NCI-H460 (cell line): ENCODE results near the gene PARD3. TPM values are rescaled to one million over a fixed set of nuclear protein-coding genes. Genes with fewer than 3 reads are reported as not detected.
"Not testable (repeated sequence)": the region's sequence is repeated elsewhere in the genome, so short reads cannot be mapped to it uniquely, and the experiment has no call there.

Source experiments
- DNase-seq: peaks from one replicate; pipeline ENCODE4 v3.0.0-alpha.2; 2016; ENCODE audit warnings: low read depth; ENCODE audit errors: extremely low read depth
- total RNA-seq: library from RNA; depleted of rRNA; stranded (reverse); fragments of >200 nt; shearing (Covaris generic); gene quantifications from 2 replicates; pipeline ENCODE4 v1.2.3, GENCODE V29; 2014

Gene PARD3
- total RNA-seq, 1 experiment from 2014 or later: 75.1 TPM

DNA sequence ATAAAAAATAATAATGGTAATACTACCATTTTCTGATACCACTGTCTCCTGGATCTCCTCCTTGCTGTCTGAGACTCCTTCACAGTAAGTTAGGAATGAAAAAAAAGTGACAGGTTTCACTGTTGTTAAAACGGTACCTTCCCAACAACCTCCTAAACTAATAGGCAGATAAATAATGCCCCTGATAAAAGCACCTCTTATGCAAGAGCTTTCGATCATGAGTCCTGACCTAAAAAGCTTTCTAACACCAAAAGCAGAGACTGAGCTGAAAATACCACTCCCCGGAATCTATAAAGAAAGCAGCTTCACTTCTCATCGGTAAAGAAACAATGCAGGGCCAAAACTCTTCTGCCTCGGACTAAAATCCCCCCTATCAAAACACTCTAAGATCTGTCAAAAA is 14.5 kb downstream of the PARD3 start:
- no peak for DNase-seq

DNA sequence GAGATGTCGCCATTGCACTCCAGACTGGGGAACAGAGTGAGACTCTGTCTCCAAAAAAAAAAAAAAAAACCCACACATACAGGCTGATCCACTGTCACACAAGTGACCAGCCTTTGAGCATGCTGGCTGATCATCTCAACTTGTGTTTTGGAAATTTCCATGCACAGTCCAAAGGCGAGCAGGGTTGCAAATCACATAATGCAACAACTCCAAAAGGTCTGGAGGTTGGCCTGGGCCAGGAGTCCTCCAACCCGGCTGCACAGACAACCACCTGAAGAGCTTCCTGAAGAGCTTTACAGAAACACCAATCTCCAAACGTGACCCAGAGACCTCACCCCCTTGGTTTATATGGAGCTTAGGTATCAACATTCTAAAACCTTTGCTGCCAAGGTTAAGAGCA is 16.4 kb downstream of the PARD3 start:
- no peak for DNase-seq

DNA sequence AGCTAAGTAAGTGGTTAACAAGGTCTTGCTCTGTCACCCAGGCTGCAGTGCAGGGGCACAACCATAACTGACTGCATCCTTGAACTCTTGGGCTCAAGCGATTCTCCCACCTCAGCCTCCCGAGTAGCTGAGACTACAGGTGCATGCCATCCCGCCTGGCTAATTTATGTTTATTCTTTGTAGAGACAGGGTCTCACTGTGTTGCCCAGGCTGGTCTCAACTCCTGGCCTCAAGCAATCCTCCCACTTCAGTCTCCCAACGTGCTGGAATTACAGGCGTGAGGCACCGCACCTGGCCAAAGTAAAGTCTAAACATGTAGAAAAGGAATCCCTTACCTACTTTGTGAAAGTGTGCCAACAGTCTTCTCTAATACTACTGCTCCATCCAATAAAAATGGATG is 17.9 kb downstream of the PARD3 start:
- no peak for DNase-seq

DNA sequence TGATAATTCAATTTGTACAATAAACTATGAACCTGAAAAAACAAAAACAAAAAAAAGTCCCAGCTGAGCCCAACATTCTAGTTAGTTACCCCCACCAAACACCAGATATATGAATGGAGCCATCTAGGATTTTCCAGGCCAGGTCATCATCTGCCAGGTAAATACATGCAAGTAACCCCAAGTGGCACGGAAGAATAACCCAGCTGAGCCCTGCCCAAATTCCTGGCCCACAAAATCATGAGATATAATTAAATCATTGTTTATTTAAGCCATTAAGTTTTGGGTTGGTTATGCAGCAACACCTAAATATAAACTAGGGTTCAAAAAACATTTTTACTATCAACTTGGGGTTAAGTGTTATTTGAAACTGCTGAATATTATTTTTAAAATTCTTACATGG is 19.0 kb downstream of the PARD3 start:
- no peak for DNase-seq

DNA sequence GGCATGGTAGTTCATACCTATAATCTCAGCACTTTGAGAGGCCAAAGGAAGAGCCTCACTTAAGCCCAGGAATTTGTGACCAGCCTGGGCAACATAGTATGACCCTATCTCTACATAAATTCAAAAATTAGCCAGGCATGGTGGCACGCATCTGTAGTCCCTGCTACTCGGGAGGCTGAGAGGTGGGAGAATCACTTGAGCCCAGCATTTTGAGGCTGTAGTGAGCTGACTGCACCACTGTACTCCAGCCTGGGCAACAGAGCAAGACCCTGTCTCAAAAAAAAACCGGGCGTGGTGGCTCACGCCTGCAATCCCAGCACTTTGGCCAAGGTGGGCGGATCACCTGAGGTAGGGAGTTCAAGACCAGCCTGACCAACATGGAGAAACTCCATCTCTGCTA is 19.8 kb downstream of the PARD3 start:
- DNase-seq: no peak

DNA sequence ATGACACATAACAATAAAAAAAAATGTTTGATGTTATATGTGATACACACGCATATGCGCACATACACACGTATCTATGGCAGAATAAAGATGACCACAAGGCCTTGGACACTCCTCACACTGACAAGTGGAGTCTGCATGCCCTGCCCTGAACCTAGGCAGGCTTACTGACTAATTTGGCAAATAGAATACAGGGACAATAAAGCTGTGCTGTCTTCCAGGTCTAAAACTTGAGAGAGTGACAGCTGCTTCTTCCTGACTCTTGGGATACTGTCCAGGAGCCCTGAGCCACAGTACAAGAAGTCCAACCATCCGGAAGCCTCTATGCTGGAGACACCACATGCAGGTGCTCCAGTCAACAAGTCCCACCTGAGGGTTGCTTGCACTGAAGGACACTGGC is 20.3 kb downstream of the PARD3 start:
- no peak for DNase-seq

DNA sequence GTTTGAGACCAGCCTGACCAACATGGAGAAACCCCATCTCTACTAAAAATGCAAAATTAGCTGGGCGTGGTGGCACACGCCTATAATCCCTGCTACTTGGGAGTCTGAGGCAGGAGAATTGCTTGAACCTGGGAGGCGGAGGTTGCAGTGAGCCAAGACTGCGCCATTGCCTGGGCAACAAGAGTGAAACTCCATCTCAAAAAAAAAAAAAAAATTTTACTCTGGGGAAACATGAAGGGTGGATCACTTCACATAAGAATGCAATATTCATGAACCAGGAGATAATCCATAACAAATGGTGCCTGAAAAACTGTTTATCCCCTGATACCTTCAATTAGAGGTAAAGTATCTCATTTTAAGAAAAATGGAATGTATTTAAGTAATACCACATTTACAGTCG is 21.5 kb downstream of the PARD3 start:
- not testable (repeated sequence) for DNase-seq

DNA sequence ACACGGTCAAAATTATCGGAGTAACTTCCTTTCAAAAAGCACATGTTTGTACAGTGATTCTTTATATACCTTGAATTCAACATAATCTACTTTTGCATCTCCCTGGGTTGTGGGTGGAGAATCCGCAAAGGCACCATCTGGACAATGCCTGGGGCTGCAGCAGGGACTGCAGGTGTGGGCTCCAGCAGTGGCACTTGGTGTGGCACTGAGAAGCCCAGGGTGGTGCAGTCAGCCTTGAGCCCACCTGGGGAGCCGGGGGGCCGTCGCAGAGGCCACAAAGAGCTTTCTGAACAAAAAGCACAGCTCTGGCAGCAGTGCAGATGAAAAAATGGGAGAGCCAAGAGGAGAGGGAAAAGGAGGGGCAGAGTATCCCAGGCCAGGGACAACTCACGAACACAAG is 22.2 kb downstream of the PARD3 start:
- no peak for DNase-seq

DNA sequence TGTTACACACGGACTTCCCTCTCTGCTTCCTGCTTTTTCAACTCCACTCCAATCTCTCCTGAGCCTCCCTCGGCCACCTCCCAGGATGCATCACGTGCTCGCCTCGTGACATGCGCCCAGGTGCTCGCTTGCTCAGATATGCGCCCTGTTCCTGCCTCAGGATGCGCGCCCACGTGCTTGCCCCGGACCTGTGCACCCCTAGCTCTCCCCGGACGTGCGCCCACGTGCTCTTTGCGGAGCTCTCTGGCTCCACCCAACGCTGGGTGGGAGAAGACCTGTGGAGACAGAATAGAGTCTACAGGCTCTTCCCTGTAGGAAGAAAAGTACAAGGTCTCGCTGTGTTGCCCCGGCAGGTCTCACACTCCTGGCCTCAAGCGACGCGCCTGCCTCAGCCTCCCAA is 23.1 kb downstream of the PARD3 start:
- no peak for DNase-seq

DNA sequence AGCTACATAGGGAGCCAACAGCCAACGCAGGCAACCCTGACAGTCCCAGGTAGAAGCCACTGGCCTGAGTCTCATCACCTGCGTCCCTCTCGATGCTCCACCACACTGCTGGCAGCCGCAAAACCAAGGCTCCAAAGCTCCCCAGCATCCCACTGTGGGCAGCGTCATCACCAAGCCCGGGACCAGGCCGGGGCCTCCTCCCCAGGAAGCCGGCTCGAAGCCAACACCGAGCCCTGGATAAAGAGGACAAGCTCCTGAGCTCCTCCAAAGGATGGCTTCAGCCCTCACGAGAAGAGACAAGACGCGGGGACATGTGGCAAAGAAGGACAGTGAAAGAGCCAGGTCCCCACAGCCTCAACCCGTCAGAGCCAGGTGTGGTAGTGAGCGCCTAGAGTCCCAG is 23.9 kb downstream of the PARD3 start:
- no peak for DNase-seq

DNA sequence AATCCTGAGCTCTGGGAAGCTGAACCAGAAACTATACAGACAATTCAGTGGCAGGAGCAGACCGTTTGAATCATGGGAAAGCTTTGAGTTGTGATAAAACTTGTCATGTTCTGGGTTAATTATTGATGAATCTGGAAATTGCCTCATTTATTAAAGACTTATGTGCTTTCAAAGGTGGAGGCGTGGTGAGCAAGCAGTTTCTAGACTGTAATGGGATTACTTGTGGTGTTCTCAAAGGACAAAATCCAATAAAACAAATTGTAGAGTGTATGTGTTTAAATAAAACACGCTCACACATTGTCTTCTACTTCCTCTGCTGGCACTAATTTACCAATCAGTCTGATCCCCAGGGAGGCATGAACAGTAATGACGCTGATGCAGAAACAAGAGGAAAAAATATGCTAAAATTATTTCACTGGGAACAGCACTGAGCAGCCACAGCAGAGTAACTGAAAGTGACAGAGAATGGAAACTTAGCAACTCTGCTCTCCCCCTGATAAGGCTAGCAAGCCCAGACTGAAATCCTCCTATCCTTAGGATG is 25.1 kb downstream of the PARD3 start:
- DNase-seq: no peak

DNA sequence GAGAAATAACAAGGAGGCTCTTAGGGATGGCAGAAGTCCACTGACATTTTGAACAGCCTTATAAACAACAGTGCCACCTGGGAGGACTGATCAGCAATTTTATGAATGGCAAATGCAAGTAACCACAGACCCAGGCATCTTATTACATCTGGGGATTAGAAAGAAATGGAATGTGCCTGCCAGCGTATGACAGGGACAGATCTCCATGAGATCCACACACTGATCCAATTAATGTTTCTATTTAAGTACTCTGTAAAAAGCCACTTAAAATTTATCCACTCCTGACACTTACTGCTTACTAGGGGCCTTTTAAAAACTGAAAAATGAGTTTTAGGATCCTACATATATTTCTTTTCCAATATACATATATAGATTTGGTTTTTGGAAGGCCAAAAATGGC is 28.6 kb downstream of the PARD3 start:
- DNase-seq: no peak

DNA sequence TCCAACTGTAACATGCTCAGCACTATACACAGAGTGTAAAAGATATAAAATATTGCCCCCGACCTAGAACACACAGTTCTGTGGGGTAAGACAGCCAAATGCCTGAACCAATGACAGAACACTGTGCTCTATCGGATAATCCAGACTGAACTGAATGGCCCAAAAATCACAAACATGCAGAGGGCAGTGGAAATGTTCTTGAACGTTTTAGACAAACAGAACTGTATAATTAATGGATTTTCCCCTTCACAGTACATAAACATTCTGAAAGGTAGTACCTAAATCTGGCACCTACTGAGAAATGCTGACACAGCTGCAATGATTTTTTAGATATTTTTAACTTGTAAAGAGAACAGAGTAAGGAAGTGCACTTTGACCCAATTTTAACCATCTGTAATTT is 33.4 kb downstream of the PARD3 start:
- DNase-seq: no peak

DNA sequence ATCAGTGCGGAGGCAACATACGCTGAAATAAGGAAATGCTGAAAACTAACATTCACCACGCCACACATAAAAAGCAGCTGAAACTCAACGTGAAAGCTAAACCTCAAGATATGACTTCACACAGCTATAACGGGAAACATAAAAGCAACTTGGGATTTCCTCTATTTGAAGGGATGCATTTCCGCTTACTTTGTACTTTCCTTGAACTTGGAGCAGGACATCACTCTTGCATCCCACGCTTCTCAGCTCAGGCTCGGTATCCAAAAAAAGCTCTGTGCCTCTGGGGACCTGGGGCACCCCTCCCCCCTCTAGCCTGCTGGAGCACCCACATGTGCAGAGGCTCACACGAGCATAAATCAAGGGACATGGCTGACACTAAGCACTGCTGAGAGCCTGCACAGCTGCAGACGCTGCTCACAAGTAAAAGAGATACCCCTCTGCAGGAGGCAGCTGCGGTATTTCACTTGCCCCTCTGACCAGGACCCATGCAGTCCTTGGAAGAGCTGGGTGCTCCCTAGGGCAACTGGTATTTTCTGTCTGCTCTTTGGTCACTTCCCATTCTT is 34.2 kb downstream of the PARD3 start:
- DNase-seq: no peak

DNA sequence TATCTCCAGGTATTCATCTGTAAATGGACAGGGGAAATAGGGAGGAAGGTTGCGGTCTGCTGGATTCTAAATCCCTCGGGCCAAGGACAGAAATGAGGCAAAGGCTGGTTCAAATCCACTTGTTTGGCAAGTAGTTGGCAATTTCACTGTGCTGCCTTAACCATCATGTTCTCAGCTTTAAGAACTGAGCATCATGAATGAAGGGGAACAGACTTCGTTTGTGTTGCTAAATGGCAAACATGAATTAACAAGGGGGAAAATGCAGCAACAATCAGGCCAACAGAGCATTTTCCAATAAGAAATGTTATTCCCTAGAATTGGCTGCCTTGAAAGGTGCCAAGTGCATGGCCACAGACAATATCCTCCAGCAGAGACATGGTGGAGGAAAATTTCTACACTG is 36.9 kb downstream of the PARD3 start:
- DNase-seq: no peak

DNA sequence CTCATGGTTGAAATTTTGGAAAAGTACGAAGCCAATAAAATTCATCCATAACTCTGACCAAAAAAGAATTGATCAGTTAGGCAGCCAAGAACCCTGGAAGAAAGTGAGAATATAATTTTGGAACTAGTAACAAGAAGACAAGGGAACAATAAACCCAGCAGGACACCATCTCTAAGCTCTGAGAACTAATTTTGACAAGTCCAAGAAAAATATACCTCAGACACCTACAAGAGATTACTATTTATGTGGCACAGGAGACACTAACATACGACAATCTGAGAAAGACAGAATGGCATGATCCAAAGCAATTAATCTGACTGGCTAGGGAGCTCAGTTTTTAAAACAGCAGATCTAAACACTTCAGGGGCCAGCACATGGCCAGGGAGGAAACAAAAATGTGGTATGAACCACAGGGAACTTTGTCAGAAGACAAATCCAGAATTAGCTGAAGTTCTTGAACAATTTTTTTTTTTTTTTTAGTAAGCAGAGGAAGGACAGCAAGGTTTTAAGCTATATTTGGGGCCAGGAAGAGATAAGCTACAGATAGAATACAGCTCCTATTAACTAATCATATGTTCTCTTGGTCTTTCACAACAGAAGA is 38.9 kb downstream of the PARD3 start:
- no peak for DNase-seq

DNA sequence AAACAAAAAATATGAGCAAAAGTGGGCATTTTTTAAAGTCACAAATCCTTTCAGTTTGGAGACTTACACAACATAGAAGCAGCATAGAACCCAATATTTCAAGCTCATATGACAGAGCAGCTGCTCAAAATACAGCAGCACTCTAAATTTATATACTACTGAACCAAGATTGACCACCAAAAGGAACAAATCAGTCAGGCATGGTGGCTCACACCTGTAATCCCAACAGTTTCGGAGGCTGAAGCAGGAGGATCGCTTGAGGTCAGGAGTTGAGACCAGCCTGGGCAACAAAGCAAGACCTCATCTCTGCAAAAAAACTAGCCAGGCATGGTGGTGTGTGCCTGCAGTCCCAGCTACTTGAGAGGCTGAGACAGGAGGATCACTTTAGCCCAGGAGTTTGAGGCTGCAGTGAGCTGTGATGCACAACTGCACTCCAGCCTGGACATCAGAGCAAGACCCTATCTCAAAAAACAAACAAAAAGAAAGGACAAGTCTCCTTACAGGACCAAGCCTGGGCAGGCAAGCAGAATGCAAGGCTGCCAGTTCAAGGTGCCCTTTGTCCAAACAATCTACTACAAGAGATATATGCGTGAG is 40.0 kb downstream of the PARD3 start:
- DNase-seq: no peak

DNA sequence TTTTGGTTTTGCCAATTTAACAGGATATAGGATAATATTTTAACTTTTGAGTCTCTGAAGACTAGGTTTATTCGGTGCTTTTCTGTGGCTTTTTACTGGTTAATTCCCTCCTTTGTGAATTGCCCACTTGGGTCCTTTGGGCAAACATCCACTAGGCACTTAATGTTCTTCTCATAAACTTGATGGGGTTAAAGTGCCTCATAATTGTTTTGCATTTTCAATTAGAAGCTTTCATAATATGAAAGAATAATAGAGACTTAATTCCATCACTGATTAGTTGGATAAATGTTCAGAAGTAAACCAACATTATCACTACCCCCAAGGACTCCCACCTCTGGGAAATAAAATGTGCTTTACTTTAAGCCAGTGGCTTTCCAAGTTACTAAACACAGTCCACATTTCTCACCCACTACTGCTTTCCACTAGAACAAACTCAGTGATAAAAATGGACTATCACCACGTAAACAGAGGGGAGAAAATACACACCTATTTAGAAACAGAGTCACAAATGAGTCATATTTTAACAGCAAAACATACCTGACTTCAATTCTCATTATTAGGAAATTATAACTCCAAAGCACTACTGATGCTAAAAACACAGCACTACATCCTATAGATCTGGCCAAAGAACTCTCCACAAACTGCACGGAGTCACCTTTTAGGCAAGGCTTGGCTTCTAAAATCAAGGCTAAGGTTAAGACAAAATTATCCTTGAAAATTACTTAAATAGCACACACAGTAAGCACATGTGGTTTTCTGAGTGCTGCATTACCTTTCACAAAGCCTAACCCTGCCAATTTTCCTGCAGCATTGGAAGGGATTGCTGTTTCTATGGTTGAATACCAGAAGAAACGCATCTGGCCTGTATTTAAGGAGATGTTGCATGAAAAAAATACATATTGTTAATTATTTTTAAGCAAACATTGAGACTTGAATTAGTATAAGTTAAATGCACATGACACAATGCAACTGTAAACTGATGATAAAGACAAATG is 41.2 kb downstream of the PARD3 start:
- no peak for DNase-seq

DNA sequence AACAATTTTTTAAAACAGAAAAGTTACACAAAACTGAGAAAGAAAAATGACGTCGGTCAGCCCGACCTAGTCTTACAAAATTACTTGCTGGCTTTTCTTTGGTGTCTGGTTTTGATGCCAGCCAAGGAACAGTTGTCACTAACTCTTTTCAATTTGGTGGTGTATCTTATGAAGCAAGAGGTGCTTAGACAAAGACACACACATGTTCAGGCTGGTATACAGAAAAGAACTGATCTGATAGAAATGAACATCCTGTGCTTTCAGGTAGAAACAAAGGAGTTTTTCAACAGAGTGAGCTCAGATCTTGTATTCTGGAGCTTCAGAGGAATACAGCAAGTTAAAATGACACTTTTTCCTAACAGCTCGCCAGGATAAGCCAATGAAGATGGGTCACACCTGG is 43.6 kb downstream of the PARD3 start:
- no peak for DNase-seq

DNA sequence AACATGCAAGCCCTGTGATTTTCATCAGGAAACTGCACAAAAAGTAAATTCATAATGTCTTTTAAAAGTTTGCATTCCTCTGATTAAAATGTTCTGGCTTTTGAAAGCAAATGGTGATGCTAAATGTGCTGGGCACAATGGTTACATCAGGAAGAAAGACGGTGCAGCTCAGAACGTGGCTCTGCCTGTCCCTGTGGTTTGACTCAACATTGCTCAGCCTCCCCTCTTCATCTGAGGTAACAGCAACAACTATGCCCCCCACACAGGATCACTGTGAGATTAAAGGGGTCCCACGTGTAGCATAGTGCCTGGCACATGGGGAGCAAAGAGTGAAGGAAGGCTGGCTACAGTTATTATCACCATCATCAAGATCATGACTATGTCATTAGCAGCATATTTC is 44.0 kb downstream of the PARD3 start:
- DNase-seq: no peak

DNA sequence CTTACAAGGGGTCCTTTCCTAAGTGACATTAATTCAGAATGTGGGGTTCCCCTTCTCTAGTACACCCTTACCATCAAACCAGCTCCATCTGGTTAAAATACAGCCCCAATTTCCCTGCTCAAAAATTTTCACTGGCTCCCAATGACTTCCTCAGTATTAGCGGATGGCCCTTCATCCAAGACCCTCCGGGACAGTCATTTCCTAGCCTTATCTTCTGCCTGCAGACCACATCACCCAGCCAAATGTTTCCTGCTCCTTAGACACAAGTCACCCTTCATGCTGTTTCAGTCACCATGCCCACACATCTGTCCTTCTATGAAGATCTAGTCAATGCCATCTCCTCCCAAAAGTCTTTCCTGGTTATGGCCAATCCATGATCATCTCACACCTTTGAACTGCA is 45.2 kb downstream of the PARD3 start:
- DNase-seq: no peak
